ENCODE results near the gene METTL16. TPM values are rescaled to one million over a fixed set of nuclear protein-coding genes. Genes with fewer than 3 reads are reported as not detected.

METTL16 gene
- total and polyA plus RNA-seq, 2 experiments from 2014 or later, result 40.1 to 80.8 TPM

- no peak for TF ChIP-seq REST (IDR thresholded peaks at IDR 0.05; ENCODE audit: unreplicated experiment)
- no peak for TF ChIP-seq STAT1 (IDR thresholded peaks at IDR 0.05; ENCODE audit: unreplicated experiment)
- no peak for TF ChIP-seq ZNF331 (CRISPR knock-in tag; IDR thresholded peaks at IDR 0.05; ENCODE audit: low read depth)
- TF ChIP-seq CTCF (conservative IDR thresholded peaks at IDR 0.05; ENCODE audit: low read depth in 2 of 2), result no peak
- no peak for TF ChIP-seq EZH2phosphoT487 (IDR thresholded peaks at IDR 0.05; ENCODE audit: unreplicated experiment)
- TF ChIP-seq, protein P1, sequence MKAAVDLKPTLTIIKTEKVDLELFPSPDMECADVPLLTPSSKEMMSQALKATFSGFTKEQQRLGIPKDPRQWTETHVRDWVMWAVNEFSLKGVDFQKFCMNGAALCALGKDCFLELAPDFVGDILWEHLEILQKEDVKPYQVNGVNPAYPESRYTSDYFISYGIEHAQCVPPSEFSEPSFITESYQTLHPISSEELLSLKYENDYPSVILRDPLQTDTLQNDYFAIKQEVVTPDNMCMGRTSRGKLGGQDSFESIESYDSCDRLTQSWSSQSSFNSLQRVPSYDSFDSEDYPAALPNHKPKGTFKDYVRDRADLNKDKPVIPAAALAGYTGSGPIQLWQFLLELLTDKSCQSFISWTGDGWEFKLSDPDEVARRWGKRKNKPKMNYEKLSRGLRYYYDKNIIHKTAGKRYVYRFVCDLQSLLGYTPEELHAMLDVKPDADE (IDR thresholded peaks at IDR 0.05), result no peak
Observed at GRCh38 chr17:2427215-2427614, 84.5 kb downstream of the METTL16 start (continued).

DNA sequence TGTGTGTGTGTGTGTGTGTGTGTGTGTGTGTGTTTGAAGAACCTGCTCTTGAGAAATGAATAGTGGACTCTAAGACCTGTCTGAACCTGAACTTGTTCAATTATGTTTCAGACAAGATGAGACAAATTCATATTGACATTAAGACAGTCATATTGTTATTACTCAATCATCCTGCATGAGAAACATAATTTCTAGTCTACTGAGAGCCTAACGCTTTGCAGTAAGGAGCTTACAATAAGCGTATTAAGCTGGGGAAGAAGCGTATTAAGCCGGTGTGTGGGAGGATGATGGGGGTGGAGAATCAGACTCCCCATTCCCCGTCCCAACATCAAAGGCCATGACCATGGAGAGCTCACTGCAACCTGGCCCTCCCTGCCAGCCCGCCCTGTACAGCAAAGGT, 88.4 kb downstream of the METTL16 start:
- H3K4me1 Mint-ChIP-seq, result no peaks in the 10 kb centered on the region; the same call in 2 of the 3 replicates
- Histone ChIP-seq H3K36me3 (ENCODE audit: insufficient read depth) (peaks cover 18% of the 10 kb centered on the region), H3F3A (replicated peaks; ENCODE audit: low read depth) (0 out of 2 replicates have a peak, but pooled peaks cover 6% of the 10 kb centered on the region), H3K4me2 (no peak overlapping the region), H4K20me1 (replicated peaks; ENCODE audit: insufficient read depth) (peaks cover 16% of the 10 kb centered on the region; the same call in 1 of the 2 replicates), H3K4me1 (ENCODE audit: insufficient read depth) (no peaks in the 10 kb centered on the region), H2AFZ (no peak overlapping the region), H3K27ac (ENCODE audit: low read depth) (no peak overlapping the region), H3K27me3 (ENCODE audit: insufficient read depth) (no peaks in the 10 kb centered on the region), H3K79me2 (replicated peaks; ENCODE audit: insufficient read depth) (peaks cover 12% of the 10 kb centered on the region; the same call in 1 of the 2 replicates), H3K4me3 (no peak overlapping the region), H3K9me2 (ENCODE audit: insufficient read depth) (no peaks in the 10 kb centered on the region)
- TF ChIP-seq ZNF114 (CRISPR knock-in tag; IDR thresholded peaks at IDR 0.05), result no peak
- TF ChIP-seq NANOG (IDR thresholded peaks at IDR 0.05; ENCODE audit: borderline replicate concordance), result no peak
- no peak for TF ChIP-seq ZNF462 (CRISPR knock-in tag; IDR thresholded peaks at IDR 0.05)
- peaks cover 46% of the 10 kb centered on the region for H3K36me3 Mint-ChIP-seq (ENCODE audit: low read depth)
- DNase-seq (ENCODE audit: low spot score) (no peak), ATAC-seq (no peak)
- peaks cover 3% of the 10 kb centered on the region for H3K27me3 Mint-ChIP-seq (ENCODE audit: insufficient read depth, low read depth, poor library complexity)
- no peaks in the 10 kb centered on the region for H3K9me3 Mint-ChIP-seq
- no peak overlapping the region for H3K27ac Mint-ChIP-seq
- H3K4me3 Mint-ChIP-seq, result no peak overlapping the region

Data from GM23338 (cell line).